Stimulated activated CD8-positive, alpha-beta memory T cell treated with anti-CD3 and anti-CD28 coated beads, Interleukin-12 subunit alpha, Interleukin-12 subunit beta, amount 100 ng/mL, for 24 hours (primary cell): ENCODE data around the gene ODF2L.
"Not testable (repeated sequence)": the region's sequence is repeated elsewhere in the genome, so short reads cannot be mapped to it uniquely, and the experiment has no call there.

Source experiments
- DNase-seq: peaks from one replicate; pipeline ENCODE4 v3.0.0-alpha.2; 2020; ENCODE audit errors: extremely low read depth

The ODF2L gene

DNA sequence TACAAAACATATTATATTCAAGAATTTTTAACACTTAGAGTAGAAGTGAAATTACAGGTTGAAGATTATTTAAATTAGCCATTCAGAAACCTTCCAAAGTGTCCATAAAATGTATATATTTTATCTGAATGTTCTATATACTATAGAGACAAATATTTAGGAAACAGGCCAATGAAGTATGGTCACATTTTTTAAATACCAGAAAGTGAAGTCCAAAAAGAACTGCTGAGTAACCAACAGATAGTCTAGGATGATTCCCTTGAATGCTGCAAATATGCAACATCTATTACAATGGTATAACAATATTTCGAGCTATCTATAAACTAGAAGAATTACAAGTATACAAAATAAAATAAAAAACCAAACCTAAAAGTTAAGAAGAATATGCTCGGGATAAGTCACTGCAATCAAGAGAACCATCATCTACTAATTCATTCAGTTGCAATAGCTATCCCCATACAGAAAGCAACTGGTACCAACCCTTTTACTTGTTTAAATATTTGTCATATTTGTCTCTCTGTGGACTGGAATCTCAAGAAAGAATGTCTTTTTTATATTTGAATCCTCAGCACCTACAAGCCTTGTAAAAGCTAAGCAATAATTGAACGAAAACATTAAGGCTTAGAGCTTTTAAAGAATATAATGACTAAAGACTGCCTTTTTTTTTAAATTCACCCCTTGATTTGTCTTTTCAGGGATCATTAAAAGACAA lies 8.1 kb downstream of the ODF2L start:
- no peak for DNase-seq

DNA sequence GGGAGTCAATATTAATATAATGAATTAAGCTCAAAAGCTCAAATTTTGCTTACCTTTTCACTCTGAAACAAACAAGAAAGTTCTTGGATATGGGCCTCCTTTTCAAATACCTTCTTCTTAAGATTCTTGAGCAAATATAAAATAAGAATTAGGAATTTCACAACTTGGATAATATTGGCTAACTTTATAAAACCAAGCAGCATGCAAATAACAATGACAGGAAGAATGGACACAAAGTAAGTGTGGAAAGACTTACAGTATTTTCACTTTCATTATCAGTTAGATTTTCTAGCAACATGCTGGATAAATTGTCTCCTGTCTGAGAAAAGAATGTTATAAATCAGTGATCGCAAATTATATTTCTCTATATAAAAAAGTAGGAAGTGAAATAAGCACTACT lies 13.2 kb downstream of the ODF2L start:
- no peak for DNase-seq

GRCh38 chr1:86381223-86381622 lies 14.9 kb downstream of the ODF2L start:
- DNase-seq: no peak

- no peak for DNase-seq
Observed at GRCh38 chr1:86380257-86380861, 15.8 kb downstream of the ODF2L start.

DNA sequence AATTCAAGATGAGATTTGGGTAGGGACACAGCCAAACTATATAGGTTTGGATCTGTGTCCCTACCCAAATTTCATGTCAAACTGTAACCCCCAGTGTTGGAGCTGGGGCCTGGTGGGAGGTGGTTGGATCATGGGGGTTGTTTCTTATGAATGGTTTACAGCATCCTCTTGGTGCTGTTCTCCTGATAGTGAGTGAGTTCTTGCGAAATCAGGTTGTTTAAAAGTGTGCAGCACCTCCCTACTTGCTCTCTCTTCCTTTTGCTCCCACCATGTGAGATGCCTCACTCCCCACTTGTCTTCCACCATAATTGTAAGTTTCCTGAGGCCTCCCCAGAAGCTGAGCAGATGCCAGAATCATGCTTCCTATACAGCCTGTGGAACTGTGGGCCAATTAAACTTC lies 17.3 kb downstream of the ODF2L start:
- DNase-seq: no peak

DNA sequence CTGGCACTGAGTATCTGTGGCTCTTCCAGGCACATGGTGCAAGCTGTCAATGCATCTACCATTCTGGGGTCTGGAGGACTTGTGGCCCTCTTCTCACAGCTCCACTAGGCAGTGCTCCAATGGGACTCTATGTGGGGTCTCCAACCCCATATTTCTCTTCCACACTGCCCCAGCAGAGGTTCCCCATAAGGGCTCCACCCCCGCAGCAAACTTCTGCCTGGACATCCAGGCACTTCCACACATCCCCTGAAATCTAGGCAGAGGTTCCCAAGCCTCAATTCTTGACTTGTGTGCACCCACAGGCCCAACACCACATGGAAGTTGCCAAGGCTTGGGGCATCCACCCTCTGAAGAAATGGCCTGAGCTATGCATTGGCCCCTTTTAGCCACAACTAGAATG lies 18.8 kb downstream of the ODF2L start:
- DNase-seq: no peak

GRCh38 chr1:86375688-86376087 lies 20.4 kb downstream of the ODF2L start:
- no peak for DNase-seq

DNA sequence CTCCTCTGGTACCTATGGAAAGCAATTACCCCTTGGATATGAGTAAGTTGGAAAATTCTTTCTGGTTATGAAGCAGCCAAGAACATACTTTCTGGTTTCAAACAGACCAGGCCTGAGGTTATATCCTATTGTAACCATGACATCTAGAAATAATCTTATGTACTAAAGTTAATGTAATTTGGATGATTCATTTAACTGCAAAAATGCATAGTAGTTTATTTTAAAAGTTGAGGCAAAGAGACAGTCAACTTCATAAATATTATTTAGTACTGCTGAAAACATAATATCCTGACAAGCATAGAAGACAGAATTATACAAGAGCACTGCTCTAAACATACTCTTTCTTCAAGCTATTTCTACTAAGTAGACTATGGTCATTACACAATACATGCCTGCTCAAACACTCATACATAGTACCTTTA lies 25.5 kb downstream of the ODF2L start:
- no peak for DNase-seq

DNA sequence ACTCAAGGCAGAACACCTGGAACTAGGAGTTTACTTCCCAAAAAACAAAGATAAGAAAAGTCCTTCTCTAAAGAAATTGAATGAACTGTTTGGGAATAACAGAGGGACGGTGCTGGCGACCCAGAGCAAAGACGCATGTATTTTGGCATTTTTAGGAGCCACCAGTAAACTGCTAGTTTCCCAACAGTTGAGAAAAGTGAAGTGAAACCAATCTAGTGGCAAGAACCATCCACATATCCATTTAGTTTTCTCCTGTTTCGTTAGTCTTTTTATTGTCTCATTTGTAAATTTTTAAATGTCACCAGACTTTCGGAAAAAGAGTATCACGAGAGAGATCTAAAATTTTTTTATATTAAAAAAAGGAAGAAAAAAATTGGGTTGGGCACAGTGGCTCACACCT lies 30.2 kb downstream of the ODF2L start:
- DNase-seq: no peak

GRCh38 chr1:86362807-86363206 lies 33.3 kb downstream of the ODF2L start:
- DNase-seq: no peak

GRCh38 chr1:86357796-86358195 lies 38.3 kb downstream of the ODF2L start:
- DNase-seq: no peak

- DNase-seq: no peak
Observed at GRCh38 chr1:86356247-86356646, 39.9 kb downstream of the ODF2L start.

- no peak for DNase-seq
Observed at GRCh38 chr1:86352086-86352485, 44.0 kb downstream of the ODF2L start.

DNA sequence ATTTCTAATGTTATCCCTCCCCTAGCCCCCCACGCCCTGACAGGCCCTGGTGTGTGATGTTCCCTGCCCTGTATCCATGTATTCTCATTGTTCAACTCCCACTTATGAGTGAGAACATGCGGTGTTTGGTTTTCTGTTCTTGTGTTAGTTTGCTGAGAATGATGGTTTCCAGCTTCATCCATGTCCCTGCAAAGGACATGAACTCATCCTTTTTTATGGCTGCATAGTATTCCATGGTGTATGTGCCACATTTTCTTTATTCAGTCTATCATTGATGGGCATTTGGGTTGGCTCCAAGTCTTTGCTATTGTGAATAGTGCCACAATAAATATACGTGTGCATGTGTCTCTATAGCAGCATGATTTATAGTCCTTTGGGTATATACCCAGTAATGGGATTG lies 45.9 kb downstream of the ODF2L start:
- not testable (repeated sequence) for DNase-seq

GRCh38 chr1:86346388-86346787 lies 49.7 kb downstream of the ODF2L start:
- no peak for DNase-seq

GRCh38 chr1:86345042-86345441 lies 51.1 kb downstream of the ODF2L start:
- DNase-seq: no peak

DNA sequence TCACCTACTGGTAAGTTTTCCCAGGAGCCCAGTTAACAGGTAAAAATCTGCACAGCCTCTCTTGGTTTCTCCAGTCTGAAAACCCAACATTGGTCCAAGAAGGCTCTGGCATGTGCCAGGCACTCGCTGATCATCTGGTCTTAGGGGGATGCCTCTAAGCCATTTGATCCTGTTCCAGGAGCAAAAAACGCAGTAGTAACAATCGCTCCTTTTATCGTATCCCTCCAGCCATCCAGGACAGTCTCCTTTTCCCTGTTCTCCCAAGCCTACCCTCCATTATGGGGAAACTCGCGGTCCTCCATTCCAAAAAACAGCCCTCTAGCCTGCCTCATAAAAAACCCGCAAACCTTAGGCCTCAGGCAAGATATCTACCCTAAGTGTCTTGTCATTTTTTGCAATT lies 56.2 kb downstream of the ODF2L start:
- DNase-seq: no peak

GRCh38 chr1:86339014-86339812 lies 56.9 kb downstream of the ODF2L start:
- no peak for DNase-seq

- no peak for DNase-seq
Observed at GRCh38 chr1:86335916-86336315, 60.2 kb downstream of the ODF2L start.

DNA sequence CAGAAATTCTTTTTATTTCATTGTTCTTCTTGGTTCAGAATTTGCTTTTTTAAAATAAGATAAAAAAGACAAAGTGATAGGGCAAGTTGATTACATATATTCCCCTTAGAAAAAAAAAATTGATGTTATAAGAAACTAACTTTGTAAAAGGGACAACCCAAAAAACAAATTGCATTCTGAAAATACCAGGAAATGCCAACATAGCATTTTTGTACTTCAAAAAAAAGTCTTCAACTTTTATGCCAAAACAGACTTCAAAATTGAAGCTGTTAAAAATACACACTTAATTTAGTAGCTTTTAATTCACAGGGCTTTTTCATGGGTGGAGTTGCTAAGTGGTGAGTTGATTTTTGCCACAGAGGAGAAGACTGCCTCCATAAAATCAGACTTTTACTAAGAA lies 70.9 kb downstream of the ODF2L start:
- no peak for DNase-seq

GRCh38 chr1:86324130-86324822 lies 71.8 kb downstream of the ODF2L start:
- DNase-seq: no peak

GRCh38 chr1:86322241-86322640 lies 73.9 kb downstream of the ODF2L start:
- no peak for DNase-seq
